HCT116 (cell line): ENCODE data around the gene HTR3A.

Experiments
- CTCF ChIP-seq, 3 experiments: fragments of 200-600 bp in 1 of 3; sonication (generic) in 1 of 3; IDR thresholded peaks in 2 of 3; conservative IDR thresholded peaks in 1 of 3; 2 replicates each; pipeline ENCODE4 v1.5.1; 2012 to 2017; ENCODE audit warnings: low read depth in 2 of 3, low read length in 2 of 3, antibody characterized with exemption in 1 of 3, borderline replicate concordance in 1 of 3, control low read depth in 1 of 3, mild to moderate bottlenecking in 1 of 3, mixed read lengths in 1 of 3, mixed run types in 1 of 3, moderate library complexity in 1 of 3; ENCODE audit not compliant: insufficient read depth in 1 of 3
- EZH2 ChIP-seq: fragments of 200-600 bp; sonication (generic); IDR thresholded peaks from 2 replicates; pipeline ENCODE4 v1.6.1; 2017; ENCODE audit warnings: antibody characterized with exemption, mixed run types
- FOSL1 ChIP-seq: IDR thresholded peaks from 2 replicates; pipeline ENCODE4 v1.6.1; 2012; ENCODE audit warnings: low read depth
- JUND ChIP-seq: IDR thresholded peaks from 2 replicates; pipeline ENCODE4 v1.6.1; 2012
- POLR2A ChIP-seq: IDR thresholded peaks from 2 replicates; pipeline ENCODE4 v1.7.0; 2011; ENCODE audit warnings: borderline replicate concordance; ENCODE audit not compliant: insufficient read depth, insufficient read length; ENCODE audit errors: extremely low read depth
- SIN3A ChIP-seq: IDR thresholded peaks from 2 replicates; pipeline ENCODE4 v1.6.1; 2012; ENCODE audit warnings: low read depth
- ZBTB33 ChIP-seq: IDR thresholded peaks from 2 replicates; pipeline ENCODE4 v1.6.1; 2011; ENCODE audit warnings: mild to moderate bottlenecking, low read length, moderate library complexity; ENCODE audit not compliant: insufficient replicate concordance; ENCODE audit errors: extremely low read depth
- ZFX ChIP-seq: fragments of 450-650 bp; IDR thresholded peaks from 2 replicates; pipeline ENCODE4 v1.6.1; 2017

DNA sequence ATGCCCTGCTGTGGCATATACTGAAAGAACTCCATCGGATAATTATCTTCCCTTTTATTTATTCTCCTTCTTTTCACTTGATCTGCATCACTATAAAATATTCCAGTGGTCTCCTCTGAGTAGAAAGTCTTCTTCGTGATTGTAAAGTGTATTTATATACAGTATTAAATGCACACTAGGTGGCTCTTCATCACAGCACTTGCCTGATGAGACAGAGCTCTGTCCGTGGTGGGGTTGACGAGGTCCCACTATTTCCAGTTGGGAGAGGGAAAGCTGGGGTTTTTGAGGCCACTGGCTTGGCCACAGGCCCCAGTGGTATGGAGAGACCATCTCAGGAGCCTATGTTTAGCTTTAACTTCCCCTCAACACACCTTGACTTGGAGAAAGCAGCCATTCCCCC, 53.0 kb downstream of the HTR3A start:
- TF ChIP-seq POLR2A (no peak), CTCF (IDR thresholded peaks at IDR 0.05 in 2 of 3, conservative IDR thresholded peaks at IDR 0.05 in 1 of 3; ENCODE audit: borderline replicate concordance in 1 of 3, insufficient read depth in 1 of 3, low read depth in 2 of 3, low read length in 2 of 3) (no peak), EZH2 (no peak), JUND (no peak), ZFX (no peak), SIN3A (no peak), ZBTB33 (no peak), FOSL1 (no peak)
